CD4-positive, alpha-beta T cell treated with Interleukin-15 for 1 hour (primary cell): ENCODE data around the gene ZFYVE26.
"Not testable (repeated sequence)": the region's sequence is repeated elsewhere in the genome, so short reads cannot be mapped to it uniquely, and the experiment has no call there.

Experiments
- DNase-seq: peaks from one replicate; pipeline ENCODE4 v3.0.0-alpha.2; 2020

ZFYVE26 gene

DNA sequence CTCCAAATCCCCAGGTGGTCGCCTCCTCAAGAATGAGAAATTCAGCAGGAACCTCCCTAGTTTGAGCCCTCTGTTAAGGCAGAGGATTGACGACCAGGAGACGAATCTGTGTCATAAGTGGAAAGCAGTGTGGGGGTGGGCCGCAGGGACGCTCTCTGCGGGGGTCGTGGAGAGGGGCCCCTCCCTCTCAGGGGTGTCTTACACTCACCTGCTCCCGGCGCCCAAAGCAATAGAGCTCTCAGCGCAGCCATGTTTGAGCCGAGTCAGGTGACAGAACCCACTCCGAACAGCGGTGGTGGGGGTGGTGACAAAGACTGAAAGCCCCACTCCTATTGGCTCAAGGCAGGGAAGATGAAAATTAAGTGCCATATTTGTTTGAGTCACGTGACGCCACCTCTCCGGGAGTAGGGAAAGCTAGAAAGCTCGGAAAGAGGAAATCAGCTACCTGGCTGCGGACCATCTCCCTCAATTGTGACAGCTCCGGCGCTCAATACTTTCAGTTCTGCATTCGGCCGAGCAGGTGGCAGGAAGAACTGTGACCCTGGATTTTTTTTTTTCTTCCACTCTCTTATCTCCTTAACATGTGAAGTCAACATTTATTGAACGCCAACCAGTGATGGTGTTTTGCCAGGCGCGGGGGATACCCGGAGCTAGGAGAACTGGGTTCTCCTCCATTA, at the start of gene ZFYVE26:
Gene ZFYVE26, minus strand, starts transcription at position 265 of the 677 bp plus-strand sequence. CDS start 627 bp downstream, outside the sequence.
- peak; percentile 90 for DNase-seq

DNA sequence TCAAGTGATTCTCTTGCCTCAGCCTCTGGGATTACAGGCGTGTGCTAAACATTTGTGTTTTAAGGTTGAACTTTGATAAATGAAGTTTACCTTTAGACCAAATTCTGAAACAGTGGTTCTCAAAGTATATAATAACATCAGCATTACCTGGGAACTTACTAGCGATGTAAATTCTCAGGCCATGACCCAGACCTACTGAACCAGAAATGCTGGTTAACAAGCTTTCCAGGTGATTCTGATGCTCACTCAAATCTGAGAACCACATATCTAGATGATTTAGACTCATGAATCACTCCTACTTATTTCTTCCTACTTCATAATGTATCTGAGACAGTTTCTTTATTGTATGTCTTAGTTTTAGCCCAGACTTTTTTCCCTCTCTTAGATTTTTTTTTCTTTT, 46.8 kb upstream of the ZFYVE26 start:
- no peak for DNase-seq

GRCh38 chr14:67859169-67859749, 42.9 kb upstream of the ZFYVE26 start:
- no peak for DNase-seq

- DNase-seq, result no peak
These were observed 41.5 kb upstream of the ZFYVE26 start for GRCh38 chr14:67857778-67858350.

GRCh38 chr14:67856827-67857226, 40.4 kb upstream of the ZFYVE26 start:
- no peak for DNase-seq

DNA sequence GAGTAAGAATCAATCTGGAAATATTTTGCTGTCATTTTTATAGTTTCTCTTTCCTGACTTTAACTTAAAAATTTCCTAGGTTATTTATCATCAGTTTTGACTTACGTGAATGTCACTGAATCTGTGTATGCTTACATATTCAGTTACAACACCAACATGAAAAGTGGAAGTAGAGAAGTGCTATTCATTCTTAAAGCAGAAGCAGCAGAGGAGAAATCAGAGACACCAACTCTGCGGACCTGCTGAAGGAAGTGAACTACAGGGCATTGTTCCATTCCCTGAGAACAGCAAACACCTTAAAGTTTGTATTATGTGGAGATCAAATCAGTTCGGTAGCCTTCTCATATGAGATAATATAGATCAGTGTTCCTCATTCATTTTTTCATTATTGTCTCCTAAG, 37.3 kb upstream of the ZFYVE26 start:
- no peak for DNase-seq

DNA sequence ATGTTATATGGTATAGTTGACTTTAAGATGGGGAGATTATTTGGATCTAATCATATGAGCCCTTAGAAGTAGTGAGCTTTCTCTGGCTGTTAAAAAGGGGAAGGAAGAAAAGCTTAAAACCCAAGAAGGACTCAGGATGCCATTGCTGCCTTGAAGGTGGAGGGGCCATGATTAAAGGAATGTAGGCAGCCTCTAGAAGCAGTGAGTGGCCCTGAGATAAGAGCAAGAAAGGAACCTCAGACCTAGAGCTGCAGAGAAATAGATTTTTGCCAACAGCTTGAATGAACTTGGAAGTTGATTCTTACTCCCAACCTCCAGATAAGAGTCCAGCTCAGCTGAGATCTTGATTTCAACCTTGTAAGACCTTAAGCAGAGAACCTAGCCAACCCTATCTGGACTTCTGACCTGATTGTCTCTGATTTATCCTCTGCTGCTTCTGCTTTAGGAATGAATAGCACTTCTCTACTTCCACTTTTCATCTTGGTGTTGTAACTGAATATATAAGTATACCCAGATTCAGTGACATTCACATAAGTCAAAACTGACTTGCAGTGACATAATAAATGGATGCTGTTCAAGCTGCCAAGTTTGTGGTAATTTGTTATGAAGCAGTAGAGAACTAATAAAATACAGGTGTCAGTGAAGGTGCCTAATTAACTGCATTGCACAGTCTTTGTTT, 36.7 kb upstream of the ZFYVE26 start:
- DNase-seq, result no peak

GRCh38 chr14:67851785-67852410, 35.5 kb upstream of the ZFYVE26 start:
- no peak for DNase-seq

GRCh38 chr14:67850066-67850830, 33.9 kb upstream of the ZFYVE26 start:
- no peak for DNase-seq

DNA sequence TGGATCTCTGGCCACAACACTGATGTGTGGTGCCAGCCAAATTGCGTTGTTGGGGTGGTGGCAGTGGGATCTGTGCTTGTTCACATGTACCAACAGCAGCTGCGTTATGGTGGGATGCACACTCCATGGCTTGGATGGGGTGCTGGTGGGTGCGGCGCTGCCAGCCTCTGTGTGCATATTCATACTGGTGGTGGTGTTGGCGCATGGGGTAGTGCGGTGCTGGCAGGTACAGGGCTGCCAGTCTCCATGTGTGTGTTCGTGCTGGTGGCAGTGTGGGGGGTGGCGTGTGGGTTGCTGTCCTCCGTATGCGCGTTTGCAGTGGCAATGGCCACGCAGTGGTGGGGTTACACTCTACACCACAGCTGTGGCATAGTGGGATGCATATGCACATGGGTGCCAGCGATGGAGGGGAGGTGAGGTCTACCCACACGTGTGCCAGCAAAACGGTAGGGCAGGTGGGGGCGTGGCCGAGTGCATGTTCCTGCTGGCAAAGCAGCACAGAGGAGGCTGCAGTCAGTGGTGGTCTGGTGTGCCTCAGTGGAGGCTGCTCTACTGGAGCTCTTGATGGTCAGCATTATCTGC, 29.7 kb upstream of the ZFYVE26 start:
- no peak for DNase-seq

GRCh38 chr14:67837011-67837624, 20.7 kb upstream of the ZFYVE26 start:
- peak; percentile 65 for DNase-seq

- DNase-seq, result no peak
These were observed 19.2 kb upstream of the ZFYVE26 start for GRCh38 chr14:67835596-67835995.

DNA sequence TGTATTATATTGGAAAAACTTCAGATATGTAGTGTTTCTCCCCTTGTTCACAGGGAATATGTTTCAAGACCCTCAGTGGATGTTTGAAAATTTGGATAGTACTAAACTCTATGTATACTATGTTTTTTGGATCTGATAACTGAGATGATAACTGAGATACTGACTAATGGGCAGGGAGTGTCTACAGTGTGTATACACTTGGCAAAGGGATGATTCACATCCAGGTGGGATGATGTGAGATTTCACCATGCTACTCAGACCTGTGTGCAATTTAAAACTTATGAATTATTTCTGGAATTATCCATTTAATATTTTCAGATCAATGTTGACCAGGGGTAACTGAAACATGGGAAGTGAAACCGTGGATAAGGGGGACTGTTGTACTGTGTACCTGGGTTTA, 17.0 kb upstream of the ZFYVE26 start:
- DNase-seq, result no peak

- DNase-seq, result no peak
These were observed 14.7 kb upstream of the ZFYVE26 start for GRCh38 chr14:67831113-67831512.

DNA sequence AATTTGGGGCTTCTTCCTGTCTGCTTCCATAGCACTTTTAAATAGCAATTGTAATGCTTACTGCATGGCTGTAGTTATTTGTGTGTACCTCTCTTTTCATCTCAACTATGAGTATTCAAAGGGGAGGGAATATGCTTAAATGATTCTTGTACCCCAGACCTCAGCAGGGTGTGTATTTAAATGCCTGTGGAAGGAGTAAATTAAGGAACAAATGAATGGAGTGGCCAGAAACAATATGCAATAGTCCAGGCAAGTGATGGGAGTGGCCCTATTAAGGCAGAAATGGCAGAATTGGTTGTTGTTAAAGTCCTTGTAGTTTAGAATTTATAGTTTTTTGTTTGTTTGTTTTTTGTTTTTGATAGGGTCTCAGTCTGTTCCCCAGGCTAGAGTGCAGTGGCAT, 4.7 kb upstream of the ZFYVE26 start:
- DNase-seq, result no peak

- DNase-seq, result no peak
These were observed 4.1 kb upstream of the ZFYVE26 start for GRCh38 chr14:67820428-67820971.

- DNase-seq, result peak; percentile 85
These were observed 3.4 kb upstream of the ZFYVE26 start, which contains the start of gene RAD51B for GRCh38 chr14:67819563-67820421. Gene RAD51B, plus strand, starts transcription at chr14:67819779.

GRCh38 chr14:67818476-67818875, 2.1 kb upstream of the ZFYVE26 start:
- not testable (repeated sequence) for DNase-seq

- no peak for DNase-seq
These were observed 1.5 kb upstream of the ZFYVE26 start for GRCh38 chr14:67817750-67818438.
